GM21737 (cell line): ENCODE data around the gene LCK.
"Not testable (repeated sequence)": the region's sequence is repeated elsewhere in the genome, so short reads cannot be mapped to it uniquely, and the experiment has no call there.

Experiments
- ATAC-seq: cut with Tn5 transposase; IDR thresholded peaks from one replicate; pipeline ENCODE4 v1.9.1; 2021; ENCODE audit warnings: mild to moderate bottlenecking, moderate library complexity; ENCODE audit not compliant: unreplicated experiment

LCK gene

DNA sequence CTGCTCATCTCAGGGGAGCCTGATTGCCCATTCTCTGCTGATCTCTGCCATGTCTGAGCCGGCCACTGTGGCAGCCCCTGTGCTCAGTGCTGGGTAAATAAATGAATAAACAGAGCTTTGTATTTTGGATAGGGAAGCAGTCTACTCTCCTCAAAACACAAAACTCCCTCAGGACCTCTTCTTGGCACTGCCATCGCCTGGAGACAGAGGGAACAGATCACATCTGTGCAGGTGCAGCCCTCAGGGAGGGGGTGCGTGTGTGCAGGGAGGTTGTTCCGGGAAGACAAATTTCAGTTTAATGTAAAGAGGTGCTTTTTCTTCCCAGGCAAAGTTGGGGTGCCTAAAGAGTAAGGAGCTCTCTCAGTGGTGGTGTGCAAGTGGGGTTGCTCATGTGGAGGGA, 11.7 kb upstream of the LCK start:
- no peak for ATAC-seq

DNA sequence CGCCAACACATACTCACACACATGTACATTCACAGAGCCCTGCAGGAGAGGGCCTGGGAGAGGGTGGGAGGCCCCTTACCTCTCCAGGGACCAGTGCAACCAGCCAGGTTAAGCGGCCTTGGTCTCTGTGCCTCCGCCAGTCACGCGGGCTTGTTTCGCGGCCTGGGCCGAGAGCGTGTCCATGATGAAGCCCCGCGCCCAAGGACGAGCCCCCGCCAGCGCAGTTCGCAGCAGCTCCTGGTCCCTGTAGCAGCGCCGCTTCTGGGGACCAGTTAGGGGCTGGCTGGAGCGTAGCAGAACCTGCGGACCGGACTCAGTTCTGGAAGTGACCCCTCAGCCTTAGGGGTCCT, 11.3 kb upstream of the LCK start:
- ATAC-seq = no peak

DNA sequence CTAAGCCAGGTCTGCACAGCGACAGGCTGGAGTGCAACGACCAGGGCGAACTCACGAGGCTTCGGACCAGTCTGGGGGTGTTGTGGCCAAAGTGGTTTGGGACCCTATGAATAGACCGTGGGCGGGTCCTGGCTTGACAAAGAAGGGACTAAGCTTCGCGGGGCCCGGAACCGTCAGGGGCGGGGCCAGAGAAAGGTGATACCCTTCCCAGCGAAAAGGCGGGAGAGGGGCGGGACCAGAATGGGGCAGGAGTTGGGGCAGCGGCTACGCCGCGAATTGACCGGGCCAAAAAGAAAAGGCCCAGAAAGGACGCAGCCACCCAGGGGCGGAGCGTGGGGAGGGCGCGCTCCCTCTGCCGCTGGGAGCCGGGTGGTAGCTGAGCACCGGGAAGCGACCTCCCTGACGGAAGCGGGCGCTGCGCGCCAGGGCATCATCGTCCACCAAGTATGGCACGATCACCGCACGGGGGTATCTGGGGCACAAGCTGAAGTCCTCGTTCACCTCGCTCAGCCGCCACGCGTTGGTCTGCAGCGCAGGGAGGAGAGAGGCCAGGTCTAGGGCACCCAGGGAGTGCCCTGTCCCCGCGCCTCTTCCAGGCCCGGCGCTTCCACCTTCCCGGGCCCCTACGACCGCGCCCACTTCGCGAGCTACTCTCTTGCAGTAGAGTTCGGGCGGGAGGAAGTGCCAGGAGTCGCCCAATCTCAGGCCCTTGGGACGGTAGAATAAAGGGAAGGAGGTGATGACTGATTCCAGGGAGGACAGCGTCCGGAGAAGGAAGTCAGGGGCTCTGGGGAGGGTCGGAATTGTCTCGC, 10.7 kb upstream of the LCK start:
- ATAC-seq = no peak

DNA sequence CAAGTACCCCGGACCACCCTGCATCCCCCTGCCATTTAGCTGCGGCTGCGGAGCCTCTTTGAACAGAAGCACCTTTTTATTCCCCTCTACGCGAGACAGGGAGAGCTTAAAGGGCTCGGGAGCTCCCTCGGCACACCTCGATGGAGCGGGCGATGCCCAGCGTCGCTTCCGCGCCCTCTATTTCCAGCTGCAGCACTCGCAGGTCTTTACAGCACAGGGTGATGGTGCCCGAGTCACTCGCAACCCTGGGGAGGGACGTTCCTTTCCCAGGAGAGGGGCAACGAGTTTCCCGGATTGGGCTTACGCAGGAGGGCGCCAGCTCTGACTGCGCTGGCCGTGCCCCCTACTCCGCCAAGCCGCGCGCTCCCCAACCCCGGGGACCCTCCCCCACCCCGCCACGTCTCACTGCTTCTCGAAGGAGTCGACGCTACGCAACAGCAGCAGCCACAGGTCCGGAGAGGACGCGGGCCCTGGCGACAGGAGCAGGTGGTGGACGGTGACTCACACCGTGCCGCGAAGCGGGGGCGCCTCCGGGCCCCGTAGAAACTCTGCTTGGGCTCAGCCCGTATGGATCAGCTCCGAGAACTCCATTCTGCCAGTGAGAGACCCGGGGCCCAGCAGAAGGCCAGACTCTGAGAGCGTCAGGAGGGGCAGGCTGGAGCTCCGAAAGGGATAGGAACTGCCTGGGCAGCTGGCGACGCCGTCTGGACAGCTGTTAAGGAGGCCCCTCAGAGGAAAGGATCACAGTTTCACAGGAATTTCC, 9.9 kb upstream of the LCK start:
- no peak for ATAC-seq

DNA sequence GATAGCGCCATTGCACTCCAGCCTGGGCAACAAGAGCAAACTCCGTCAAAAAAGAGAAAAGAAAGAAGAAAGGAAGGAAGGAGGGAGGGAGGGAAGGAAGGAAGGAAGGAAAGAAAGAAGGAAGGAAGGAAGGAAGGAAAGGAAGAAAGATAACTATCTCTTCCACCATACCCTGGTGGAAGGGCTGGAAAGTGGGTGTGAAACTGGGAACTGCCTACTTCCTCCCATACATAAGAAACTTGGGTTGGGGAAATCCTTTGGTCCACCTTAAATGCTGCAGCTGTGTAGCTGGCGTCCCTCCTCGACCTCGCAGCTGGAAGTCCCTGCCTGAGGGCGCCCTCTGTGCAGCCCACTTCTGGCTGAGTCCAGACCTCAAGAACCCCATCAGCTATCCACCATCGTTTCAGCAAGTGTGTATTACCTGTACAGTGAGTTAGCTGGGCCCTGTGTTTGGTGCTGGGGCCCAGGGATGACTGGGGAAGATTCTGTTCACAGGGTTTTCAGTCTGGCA, 8.7 kb upstream of the LCK start:
- no peak for ATAC-seq

DNA sequence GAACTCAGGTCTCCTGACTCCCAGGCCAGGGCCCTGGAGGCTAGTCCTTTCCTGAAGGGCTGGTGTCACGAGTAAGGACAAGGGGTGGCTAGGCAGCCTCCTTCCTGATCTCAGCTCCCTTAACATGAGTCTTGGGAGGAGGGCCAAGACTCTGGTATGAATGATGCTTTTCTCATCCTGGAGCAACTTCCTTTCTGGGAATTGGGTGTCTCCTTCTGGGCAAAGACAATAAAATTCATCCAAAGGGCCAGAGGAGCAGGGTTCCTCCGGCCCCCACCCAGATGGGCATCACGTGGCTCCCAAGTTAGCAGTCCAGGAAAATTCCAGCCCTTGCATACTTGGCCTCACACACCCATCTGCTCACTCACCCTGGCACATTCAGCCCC, 4.2 kb upstream of the LCK start, which contains the start of gene FAM167B:
Gene FAM167B (plus strand): TSS at position 335 of the 386 bp plus-strand sequence. CDS start 200 bp downstream, outside the sequence.
- ATAC-seq = no peak

DNA sequence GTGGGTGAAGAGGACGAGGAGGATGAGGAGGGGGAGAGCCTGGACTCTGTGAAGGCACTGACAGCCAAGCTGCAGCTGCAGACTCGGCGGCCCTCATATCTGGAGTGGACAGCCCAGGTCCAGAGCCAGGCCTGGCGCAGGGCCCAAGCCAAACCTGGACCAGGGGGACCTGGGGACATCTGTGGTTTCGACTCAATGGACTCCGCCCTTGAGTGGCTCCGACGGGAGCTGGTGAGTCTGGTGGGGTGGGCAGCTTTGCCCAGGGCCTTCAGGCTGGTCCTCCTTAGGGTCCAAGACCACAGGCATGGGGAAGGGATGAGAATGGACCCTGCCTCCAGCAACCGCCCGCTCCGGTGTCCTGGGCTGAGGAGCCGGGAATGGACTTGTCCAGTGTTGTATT, 3.6 kb upstream of the LCK start:
- no peak for ATAC-seq

DNA sequence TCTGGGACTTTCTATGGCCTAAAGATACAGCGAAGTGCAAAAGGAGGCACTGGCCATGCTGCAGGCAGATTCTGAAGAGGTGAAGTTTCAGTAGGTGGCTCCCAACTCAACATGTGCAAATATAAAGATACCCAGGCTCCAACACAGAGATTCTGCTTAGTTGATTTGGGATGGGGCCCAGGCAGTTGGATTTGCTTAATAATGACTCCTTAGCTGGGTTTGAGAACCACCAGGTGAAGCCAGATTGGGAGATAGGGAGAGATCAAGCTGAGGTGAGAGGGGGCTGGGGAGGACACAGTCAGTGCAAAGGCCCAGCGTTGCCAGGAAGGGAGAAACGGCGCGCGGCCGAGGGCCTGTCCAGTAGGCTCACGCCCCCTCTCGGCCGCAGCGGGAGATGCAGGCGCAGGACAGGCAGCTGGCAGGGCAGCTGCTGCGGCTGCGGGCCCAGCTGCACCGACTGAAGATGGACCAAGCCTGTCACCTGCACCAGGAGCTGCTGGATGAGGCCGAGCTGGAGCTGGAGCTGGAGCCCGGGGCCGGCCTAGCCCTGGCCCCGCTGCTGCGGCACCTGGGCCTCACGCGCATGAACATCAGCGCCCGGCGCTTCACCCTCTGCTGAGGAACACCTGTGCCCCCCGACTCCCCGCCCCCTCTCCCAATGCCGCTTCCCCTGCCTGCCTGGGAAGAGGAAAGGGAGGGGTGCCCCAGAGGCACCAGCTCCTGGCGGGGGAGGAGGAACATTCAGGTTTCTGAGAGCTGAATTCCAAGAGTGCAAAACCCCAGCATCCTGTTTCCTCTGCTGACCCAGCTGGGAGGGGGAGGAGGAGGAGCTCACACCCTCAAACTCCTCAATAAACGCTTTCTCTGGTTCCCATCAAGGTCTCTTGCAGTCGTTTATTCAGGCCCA, 2.8 kb upstream of the LCK start:
- ATAC-seq = no peak

DNA sequence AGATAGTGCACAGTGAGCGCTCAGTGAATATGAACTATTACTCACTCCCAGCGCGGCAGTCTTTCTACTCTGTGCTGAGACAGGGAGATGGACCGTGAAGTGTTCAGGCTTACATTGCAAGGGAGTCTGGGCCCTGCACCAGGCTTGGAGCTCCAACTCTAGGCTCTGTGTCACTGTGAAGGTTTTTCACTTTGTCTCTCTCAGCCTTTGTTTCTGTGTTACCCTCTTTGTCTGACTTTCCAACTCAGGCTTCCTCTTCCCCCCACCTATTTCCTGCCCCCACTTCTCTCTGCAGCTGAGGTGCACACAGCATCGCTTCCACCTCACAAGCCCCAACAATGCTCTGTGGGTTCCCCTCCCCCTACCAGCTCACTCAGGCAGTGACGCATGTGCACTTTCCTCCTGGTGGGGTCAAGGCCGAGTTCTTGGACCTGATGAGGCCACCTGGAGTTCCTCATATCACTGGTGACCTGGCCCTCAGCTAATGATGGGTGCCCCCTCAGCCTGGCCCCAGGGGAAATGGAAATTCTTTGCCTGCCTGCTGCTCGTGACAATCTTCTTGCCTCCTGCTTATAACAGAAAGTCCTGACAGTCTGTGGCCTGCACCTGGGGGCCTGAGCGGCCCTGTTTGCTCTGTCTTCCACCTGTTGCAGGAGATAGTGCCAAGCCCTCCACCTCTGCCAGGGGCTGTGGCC, 1.1 kb upstream of the LCK start:
- ATAC-seq = peak; percentile 56

DNA sequence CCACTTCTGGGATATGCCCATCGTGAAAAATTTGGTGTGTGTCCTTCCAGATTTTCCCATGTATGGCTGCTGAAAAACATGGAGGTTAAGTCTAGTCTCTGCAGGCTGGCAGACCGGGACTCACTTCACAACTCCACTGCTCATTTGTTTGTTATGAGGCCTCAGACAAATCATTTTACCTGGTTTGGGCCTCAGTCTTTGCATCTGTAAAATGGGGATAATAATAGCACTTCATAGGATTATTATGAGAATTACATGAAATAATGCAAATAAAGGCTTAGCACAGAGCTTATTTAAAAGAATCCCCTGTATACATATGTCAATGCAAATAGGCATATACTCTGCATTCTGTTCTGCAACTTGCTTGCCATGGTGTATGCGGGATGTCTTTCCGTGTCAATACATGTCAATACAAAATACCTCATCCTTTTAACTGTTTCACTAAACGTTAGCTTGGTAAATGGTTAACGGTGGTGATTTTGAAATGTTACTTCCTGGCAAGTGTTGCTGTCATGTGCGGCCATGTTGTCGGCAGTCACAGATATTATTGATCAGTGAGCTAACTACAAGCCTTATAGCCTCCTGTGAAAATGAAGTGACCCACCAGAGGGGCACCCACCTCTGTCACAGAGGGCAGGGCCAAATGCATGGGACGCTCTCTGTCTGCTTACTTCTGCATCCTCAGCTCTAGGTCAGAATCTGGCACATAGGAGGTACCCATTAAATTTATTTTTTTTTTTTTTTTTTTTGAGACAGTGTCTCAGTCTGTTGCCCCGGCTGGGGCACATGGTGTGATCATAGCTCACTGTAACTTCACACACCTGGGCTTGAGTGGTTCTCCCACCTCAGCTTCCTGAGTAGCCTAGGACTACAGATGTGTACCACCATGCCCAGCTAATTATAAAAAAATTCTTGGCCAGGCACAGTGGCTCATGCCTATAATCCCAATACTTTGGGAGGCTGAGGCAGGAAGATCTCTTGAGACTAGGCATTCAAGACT, 4.3 kb downstream of the LCK start:
- no peak for ATAC-seq

DNA sequence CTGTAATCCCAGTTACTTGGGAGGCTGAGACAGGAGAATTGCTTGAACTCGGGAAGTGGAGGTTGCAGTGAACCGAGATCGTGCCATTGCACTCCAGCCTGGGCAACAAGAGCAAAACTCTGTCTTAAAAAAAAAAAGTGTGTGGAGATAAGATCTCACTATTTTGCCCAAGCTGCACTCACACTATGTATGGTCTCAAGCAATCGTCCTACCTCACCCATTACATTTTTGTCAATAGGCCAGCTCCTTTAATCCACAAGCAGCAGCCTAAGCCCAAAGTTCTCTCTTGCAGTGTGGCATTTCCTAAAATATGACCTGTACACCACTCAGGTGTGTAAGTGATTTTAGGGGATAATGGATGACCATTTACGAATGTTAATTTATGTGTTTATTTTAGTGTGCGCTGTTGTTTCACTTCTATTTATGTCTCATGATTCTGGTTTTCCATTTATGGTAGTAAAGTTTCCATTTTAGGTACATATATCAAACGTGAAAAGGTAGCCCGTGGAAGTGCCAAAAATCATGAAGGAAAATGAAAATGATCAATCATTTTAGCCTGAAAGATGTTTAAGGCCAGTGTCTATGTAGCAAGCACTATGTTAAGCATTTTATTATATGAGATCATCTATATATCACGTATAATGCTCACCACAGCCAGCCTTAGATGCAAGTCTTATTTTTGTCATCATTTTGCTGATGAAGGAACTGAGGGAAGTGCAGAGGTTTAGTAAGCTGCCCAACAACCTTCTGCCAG, 5.6 kb downstream of the LCK start:
- no peak for ATAC-seq

DNA sequence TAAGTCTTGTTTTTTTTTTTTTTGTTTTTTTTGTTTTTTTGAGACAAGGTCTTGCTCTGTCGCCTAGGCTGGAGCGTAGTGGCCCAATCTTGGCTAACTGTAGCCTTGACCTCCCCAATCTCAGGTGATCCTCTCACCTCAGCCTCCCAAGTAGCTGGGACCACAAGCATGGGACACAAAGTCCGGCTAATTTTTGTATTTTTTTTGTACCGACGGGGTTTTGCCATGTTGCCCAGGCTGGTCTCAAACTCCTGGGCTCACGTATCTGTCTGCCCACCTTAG, 6.1 kb downstream of the LCK start:
- ATAC-seq = no peak

DNA sequence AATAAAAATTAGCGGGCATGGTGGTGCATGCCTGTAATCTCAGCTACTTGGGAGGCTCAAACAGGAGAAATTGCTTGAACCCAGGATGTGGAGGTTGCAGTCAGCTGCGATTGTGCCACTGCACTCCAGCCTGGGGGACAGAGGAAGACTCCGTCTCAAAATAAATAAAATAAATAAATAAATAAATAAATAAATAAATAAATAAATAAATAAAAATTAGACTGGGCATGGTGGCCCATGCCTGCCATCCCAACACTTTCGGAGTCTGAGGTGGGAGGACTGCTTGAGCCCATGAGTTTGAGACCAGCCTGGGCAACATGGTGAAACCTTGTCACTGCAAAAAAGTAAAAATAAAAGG, 12.2 kb downstream of the LCK start:
- ATAC-seq = not testable (repeated sequence)

DNA sequence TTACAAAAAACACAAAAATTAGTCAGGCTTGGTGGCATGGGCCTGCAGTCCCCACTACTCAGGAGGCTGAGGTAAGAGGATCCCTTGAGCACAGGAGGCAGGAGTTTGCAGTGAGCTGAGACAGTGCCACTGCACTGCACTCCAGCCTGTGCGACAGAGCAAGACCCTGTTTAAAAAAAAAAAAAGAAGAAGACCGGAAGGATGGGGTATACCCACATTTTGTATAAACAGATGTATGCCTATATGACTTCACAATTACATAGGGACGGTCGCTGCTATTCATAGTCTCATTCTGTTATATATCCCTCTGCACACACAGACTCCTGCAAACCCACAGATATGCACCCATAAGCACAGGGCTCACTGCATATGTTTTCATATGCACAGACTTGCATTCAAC, 12.7 kb downstream of the LCK start:
- no peak for ATAC-seq

DNA sequence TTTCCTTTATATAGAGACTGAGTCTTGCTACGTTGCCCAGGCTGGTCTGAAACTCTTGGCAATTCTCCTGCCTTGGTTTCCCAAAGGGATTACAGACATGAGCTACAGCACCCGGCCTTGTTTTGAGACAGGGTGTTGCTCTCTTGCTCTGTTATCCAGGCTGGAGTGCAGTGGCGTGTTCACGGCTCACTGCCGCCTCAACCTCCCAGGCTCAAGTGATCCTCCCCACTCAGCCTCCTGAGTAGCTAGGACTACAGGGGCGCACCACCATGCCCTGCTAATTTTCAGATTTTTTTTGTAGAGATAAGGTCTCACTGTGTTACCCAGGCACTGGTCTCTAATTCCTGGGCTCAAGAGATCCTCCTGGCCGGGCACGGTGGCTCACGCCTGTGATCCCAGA, 14.8 kb downstream of the LCK start:
- no peak for ATAC-seq

DNA sequence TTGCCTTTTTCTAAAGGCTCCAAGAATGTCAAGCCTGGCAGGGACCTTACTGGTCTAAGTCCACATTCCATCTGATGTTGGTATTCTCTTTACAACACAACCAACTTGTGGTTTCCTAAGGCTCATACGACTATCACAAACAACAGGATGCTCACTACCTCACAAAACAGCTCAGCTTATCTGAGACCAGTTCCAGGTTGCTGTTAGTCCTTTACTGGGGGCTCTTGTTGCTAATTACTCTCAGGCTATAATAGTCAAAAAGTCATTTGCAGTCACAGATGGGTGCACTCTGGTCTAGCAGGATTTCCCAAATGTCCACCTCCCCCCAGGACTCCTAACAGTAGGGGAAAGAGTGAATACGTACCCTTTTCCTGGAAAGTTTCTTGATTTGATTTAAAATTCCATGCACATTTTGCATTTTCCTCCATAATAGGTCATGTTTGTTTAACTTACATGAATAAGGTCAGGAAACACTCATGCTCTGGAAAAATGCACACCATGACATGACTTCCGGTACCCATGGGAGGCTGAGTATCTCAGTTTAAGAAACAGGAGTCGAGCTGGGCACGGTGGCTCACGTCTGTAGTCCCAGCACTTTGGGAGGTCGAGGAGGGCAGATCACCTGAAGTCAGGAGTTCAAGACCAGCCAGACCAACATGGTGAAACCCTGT, 16.0 kb downstream of the LCK start:
- ATAC-seq = no peak

DNA sequence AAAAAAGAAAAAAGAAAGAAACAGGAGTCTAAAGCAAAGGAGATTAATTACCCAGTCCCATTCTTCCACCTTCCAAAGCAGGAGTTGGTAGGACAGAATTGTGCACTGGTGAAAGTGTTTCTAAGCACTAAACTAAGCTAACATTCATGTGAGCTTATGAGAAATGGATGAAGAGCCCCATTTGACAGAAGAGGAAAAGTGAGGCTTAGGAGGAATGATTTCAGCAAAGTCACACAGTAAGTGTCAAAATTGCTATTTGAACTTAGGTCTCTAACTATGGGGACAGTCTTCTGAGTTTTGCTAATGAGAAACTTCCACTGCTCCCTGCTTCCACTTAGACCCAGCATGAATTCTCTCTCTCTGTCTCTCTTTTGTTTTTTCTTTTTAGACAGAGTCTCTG, 18.7 kb downstream of the LCK start:
- ATAC-seq = no peak
